Measurements from ENCODE around the gene MAP7. TPM values are rescaled to one million over a fixed set of nuclear protein-coding genes. Genes with fewer than 3 reads are reported as not detected.

Gene MAP7
- total and polyA plus RNA-seq, 9 of the 15 experiments (the other 6 are each of a cell fraction or from before 2014, with no cell fraction given): 0.76 to 7.7 (median 3.9) TPM

DNA sequence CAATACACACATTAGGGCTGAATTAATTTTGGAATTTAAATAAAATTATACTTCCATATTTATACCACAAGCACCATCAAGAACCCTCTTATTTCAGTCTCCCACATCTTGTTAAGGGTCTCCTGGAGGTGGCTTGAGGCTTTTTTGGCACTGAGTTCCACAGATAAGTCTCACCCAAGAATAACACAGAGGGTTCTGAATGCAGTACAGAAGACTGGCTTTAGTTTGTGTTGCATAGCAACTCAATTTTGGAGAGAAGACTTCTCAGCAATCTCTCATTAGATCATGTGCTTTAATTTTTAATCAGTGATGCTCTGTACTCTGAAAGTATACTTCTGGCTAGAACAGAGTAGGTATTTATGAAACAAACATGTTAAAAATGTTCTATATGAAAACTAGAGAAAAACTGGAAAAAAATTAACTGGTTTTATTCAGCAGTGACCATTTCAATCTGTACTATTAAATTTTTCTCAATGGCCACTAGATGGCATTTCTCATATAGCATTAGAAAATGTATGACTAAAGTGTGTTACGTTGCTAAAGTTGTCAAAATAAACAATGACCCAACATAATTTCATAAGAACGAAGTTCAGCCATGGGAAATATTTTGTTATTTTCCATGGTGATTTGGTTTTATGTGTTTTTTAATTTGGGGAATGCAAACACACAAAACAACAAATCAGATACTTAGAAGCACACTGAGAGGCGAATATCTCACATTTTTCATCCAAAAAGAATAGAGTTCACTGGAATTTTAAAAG, 32.7 kb upstream of the MAP7 start (continued):
- TF ChIP-seq, protein P1, sequence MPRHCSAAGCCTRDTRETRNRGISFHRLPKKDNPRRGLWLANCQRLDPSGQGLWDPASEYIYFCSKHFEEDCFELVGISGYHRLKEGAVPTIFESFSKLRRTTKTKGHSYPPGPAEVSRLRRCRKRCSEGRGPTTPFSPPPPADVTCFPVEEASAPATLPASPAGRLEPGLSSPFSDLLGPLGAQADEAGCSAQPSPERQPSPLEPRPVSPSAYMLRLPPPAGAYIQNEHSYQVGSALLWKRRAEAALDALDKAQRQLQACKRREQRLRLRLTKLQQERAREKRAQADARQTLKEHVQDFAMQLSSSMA (CRISPR knock-in tag; IDR thresholded peaks at IDR 0.05): no peak
- TF ChIP-seq CTCFL (IDR thresholded peaks at IDR 0.05; ENCODE audit: borderline replicate concordance, insufficient read depth, low read depth, low read length, poor library complexity, severe bottlenecking): no peak
- no peak for TF ChIP-seq PCBP1 (IDR thresholded peaks at IDR 0.05; ENCODE audit: low read depth, low read length, poor library complexity, severe bottlenecking)
- no peak for TF ChIP-seq ZNF134 (CRISPR knock-in tag; conservative IDR thresholded peaks at IDR 0.05)
- peak; percentile 41; the same call in 1 of the 2 replicates for TF ChIP-seq POLR2H (tag; IDR thresholded peaks at IDR 0.05; ENCODE audit: low read depth)
- TF ChIP-seq OTX1 (CRISPR knock-in tag; IDR thresholded peaks at IDR 0.05): no peak
- TF ChIP-seq ZFP36 (IDR thresholded peaks at IDR 0.05; ENCODE audit: low read depth, low read length, partially characterized antibody): no peak
- TF ChIP-seq USF1 (CRISPR knock-in tag; IDR thresholded peaks at IDR 0.05): no peak
- TF ChIP-seq TRIM28 (IDR thresholded peaks at IDR 0.05): no peak
- TF ChIP-seq, protein P2, sequence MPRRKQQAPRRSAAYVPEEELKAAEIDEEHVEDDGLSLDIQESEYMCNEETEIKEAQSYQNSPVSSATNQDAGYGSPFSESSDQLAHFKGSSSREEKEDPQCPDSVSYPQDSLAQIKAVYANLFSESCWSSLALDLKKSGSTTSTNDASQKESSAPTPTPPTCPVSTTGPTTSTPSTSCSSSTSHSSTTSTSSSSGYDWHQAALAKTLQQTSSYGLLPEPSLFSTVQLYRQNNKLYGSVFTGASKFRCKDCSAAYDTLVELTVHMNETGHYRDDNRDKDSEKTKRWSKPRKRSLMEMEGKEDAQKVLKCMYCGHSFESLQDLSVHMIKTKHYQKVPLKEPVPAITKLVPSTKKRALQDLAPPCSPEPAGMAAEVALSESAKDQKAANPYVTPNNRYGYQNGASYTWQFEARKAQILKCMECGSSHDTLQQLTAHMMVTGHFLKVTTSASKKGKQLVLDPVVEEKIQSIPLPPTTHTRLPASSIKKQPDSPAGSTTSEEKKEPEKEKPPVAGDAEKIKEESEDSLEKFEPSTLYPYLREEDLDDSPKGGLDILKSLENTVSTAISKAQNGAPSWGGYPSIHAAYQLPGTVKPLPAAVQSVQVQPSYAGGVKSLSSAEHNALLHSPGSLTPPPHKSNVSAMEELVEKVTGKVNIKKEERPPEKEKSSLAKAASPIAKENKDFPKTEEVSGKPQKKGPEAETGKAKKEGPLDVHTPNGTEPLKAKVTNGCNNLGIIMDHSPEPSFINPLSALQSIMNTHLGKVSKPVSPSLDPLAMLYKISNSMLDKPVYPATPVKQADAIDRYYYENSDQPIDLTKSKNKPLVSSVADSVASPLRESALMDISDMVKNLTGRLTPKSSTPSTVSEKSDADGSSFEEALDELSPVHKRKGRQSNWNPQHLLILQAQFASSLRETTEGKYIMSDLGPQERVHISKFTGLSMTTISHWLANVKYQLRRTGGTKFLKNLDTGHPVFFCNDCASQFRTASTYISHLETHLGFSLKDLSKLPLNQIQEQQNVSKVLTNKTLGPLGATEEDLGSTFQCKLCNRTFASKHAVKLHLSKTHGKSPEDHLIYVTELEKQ (CRISPR knock-in tag; IDR thresholded peaks at IDR 0.05): no peak
- no peak for TF ChIP-seq E2F1 (CRISPR knock-in tag; IDR thresholded peaks at IDR 0.05)
- TF ChIP-seq, protein P3, sequence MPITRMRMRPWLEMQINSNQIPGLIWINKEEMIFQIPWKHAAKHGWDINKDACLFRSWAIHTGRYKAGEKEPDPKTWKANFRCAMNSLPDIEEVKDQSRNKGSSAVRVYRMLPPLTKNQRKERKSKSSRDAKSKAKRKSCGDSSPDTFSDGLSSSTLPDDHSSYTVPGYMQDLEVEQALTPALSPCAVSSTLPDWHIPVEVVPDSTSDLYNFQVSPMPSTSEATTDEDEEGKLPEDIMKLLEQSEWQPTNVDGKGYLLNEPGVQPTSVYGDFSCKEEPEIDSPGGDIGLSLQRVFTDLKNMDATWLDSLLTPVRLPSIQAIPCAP (CRISPR knock-in tag; IDR thresholded peaks at IDR 0.05; ENCODE audit: borderline replicate concordance): no peak
- TF ChIP-seq STAT5B (CRISPR knock-in tag; IDR thresholded peaks at IDR 0.05): no peak
- no peak for TF ChIP-seq ZNF24 (IDR thresholded peaks at IDR 0.05)
- TF ChIP-seq ZNF512 (tag; IDR thresholded peaks at IDR 0.05): no peak
